Muscle of leg (tissue), 11 donors: ENCODE measurements around the gene BRME1. TPM values are rescaled to one million over a fixed set of nuclear protein-coding genes. Genes with fewer than 3 reads are reported as not detected.
"Not testable (repeated sequence)": the region's sequence is repeated elsewhere in the genome, so short reads cannot be mapped to it uniquely, and the experiment has no call there.

Experiments used
- DNase-seq: peaks from one replicate; pipeline ENCODE4 v3.0.0; 2013
- H3K27ac ChIP-seq: one replicate; pipeline ENCODE4 v1.5.1; 2013; ENCODE audit warnings: mild to moderate bottlenecking, low read length, control low read depth
- H3K27me3 ChIP-seq: one replicate; pipeline ENCODE4 v1.6.1; 2013; ENCODE audit warnings: low read length; ENCODE audit not compliant: control insufficient read depth, insufficient read depth
- H3K36me3 ChIP-seq: one replicate; pipeline ENCODE4 v1.6.1; 2013; ENCODE audit warnings: low read length; ENCODE audit not compliant: control insufficient read depth, insufficient read depth
- H3K4me1 ChIP-seq: one replicate; pipeline ENCODE4 v1.6.1; 2013; ENCODE audit warnings: low read length; ENCODE audit not compliant: control insufficient read depth, insufficient read depth
- H3K4me3 ChIP-seq: one replicate; pipeline ENCODE4 v1.5.1; 2013; ENCODE audit warnings: low read length, control low read depth
- H3K9me3 ChIP-seq: replicated peaks from 2 replicates; pipeline ENCODE4 v1.6.1; 2013; ENCODE audit warnings: low read depth, low read length; ENCODE audit not compliant: control insufficient read depth
- WGBS: methylation state at CpG from one replicate; pipeline ENCODE4 v1.1.5; 2013; ENCODE audit warnings: missing lambda C conversion rate; ENCODE audit not compliant: insufficient coverage; 5-methylcytosine and 5-hydroxymethylcytosine counted together
- polyA plus RNA-seq, 8 donors: library from polyadenylated mRNA; unstranded; fragments of 120-200 nt; gene quantifications; one replicate each; pipeline versions ENCODE4 v1.2.1 to v1.2.3, GENCODE V29; 2013; ENCODE audit warnings: inconsistent platforms in 1 of 8, low replicate concordance in 1 of 8; ENCODE audit not compliant: insufficient read length in 8 of 8, insufficient read depth in 1 of 8
- total RNA-seq: library from RNA; stranded (reverse); fragments of 120-200 nt; gene quantifications from one replicate; pipeline ENCODE4 v1.2.4, GENCODE V29; 2013

The BRME1 gene
- total and polyA plus RNA-seq, 9 donors: 2.1 to 6.1 (median 3.7) TPM

DNA sequence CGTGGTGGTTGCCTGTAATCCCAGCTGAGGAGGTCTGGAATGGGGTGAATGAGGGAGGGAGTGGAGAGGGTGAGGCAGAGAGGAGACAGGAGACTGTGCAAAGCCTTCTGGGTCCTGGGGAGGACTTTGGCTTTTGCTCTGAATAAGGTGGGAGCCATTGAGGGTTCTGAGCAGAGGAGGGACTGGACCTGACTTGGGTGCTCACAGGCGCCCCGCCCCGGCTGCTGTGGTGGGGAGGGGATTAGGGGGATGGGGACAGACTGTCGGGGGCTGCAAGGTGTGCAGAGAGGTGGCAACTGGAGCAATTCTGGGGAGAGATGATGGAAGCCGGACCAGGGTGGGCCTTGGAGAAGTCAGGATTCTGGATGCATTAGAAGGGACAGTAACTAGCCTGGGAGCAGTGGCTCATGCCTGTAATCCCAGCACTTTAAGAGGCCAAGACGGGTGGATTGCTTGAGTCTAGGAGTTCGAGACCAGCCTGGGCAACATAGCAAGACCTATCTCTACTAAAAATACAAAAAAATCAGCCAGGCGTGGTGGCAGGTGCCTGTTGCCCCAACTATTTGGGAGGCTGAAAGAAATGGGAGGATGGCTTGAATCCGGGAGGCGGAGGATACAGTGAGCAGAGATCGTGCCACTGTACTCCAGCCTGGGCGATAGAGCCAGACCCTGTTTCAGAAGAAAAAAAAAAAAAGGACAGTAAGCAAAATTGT is 45.1 kb downstream of the BRME1 start:
- H3K27ac ChIP-seq: peak overlapping the region; percentile 95
- no peaks in the 10 kb centered on the region for H3K9me3 ChIP-seq
- peaks cover 26% of the 10 kb centered on the region for H3K4me1 ChIP-seq
- no peaks in the 10 kb centered on the region for H3K36me3 ChIP-seq
- no peak overlapping the region for H3K4me3 ChIP-seq
- WGBS: 73% methylated on average over 9 of the region's 13 CpGs
- DNase-seq: peak; percentile 13
- H3K27me3 ChIP-seq: no peaks in the 10 kb centered on the region

DNA sequence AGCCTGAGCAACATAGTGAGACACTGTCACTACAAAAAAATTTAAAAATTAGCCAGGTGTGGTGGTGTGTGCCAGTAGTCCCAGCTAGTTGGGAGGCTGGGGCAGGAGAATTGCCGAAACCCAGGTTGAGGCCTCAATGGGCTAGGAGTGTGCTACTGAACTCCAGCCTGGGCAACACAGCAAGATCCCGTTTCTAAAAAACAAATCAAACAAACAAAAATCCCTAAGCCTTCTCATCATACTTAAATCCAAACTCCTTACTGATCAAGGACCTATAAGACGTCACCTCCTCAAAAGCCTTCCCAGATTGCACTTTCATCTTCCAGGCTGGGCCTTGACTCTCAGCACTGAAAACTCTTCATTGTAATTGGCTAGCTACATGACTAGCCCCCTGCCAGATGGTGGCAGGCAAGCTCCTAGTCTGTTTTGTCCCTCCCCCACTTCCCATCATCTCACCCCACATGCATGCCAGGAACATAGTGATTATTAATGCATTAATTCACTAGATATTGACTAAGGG is 46.5 kb downstream of the BRME1 start:
- H3K4me3 ChIP-seq: no peak overlapping the region
- DNase-seq: peak; percentile 25
- no peaks in the 10 kb centered on the region for H3K9me3 ChIP-seq
- H3K27me3 ChIP-seq: no peaks in the 10 kb centered on the region
- no peak overlapping the region for H3K27ac ChIP-seq
- 100% methylated on average over 3 of the region's 3 CpGs for WGBS
- peaks cover 22% of the 10 kb centered on the region for H3K4me1 ChIP-seq
- H3K36me3 ChIP-seq: no peaks in the 10 kb centered on the region

DNA sequence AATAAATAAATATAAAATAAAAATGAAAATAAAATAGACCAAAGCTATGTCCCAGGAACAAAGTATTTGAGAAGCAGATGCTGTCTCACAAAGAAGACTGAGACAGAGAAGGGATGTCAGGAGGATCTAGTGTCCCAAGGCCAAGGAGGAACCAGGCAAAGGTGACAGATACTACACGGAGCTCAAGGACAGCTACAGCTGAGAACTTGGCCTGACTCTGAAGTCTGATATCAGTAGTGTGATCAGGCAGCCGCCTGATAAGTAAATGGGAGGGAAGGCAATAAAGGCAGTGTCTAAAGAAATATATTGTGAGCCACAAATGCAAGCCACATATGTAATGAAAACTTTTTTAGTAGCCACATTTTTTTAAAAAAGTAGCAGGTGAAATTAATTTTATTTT is 49.4 kb downstream of the BRME1 start:
- Histone ChIP-seq H3K27me3 (no peaks in the 10 kb centered on the region), H3K27ac (no peak overlapping the region), H3K9me3 (no peaks in the 10 kb centered on the region), H3K4me1 (peaks cover 15% of the 10 kb centered on the region), H3K36me3 (no peaks in the 10 kb centered on the region), H3K4me3 (no peak overlapping the region)
- WGBS: 64% methylated on average over 2 of the region's 2 CpGs
- DNase-seq: no peak

DNA sequence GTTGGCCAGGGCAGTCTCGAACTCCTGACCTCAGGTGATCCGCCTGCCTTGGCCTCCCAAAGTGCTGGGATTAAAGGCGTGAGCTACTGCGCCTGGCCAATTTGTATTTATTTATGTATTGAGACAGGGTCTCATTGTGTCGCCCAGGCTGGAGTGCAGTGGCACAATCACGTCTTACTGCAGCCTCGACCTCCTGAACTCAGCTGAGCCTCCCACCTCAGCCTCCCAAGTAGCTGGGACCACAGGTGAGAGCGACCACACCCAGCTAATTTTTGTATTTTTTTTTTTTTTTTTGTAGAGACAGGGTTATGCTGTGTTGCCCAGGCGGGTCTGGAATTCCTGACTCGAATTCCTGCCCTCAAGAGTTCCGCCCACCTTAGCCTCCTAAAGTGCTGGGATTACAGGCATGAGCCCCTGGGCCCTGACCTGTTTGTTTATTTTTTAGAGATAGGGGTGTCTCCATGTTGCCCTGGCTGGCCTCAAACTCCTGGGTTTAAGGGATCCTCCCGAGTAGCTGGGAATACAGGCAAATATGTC is 53.7 kb downstream of the BRME1 start:
- H3K4me3 ChIP-seq, H3K36me3 ChIP-seq, H3K9me3 ChIP-seq, DNase-seq, H3K27me3 ChIP-seq: not testable (repeated sequence)
- H3K4me1 ChIP-seq: peaks cover 44% of the 10 kb centered on the region
- H3K27ac ChIP-seq: peak overlapping the region; percentile 97
- 93% methylated on average over 7 of the region's 12 CpGs for WGBS

DNA sequence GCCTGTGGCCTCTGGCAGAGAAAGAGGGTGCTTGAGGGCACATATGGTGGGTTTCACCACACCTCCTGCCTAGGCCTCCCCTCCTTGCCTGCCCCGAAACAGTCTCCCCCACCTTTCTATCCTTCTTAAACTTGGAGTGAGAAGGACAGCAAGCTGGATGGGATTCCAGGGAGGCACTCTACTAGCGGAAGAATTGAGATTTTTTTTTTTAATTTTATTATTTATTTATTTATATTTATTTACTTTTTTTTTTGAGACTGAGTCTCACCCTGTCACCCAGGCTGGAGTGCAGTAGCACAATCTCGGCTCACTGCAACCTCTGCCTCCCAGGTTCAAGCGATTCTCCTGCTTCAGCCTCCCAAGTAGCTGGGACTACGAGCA is 54.2 kb downstream of the BRME1 start:
- not testable (repeated sequence) for H3K9me3 ChIP-seq, H3K27me3 ChIP-seq, DNase-seq, H3K4me3 ChIP-seq, H3K36me3 ChIP-seq
- H3K4me1 ChIP-seq: peaks cover 50% of the 10 kb centered on the region
- WGBS: no CpG with 5 or more reads among the region's 5 CpGs
- H3K27ac ChIP-seq: peak overlapping the region; percentile 97

DNA sequence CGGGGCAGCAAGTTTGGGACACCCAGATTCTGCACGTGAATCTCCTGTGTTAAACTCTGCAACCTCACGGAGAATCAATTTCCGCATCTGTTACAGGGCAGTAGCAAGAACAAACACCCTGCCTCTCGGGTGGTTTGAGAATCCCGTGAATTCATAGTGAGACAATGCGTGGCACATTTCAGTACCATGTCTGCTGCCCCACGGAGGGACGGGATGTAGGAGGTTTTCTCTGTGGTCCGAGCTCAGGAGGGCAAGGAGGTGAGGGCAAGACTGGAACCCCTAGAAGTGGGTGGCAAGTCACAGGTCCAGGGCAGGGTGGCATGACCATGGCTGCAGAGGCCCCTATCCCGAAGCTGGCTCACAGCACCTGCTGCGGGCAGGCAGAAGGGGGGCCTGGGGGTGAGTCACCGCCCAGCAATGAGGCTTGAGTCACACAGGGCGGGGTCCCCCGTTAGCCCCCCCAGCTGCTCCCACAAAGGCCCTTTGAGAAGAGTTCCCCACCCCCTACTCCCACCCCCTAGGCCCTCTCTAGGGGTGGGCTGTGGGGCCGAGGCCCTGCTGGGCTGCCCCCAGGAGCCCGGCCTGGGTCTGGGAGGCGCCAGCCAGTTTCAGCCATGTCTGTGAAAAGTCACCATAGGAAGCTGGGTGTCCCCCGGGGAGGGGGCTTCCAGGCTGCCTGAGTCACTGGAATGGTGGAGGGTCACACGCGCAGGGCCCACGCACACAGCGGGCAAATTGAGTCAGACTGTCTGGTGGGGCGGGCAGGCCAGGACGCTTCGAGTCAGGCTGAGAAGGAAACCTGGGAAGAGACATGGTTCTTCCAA is 54.8 kb downstream of the BRME1 start:
- Histone ChIP-seq H3K27ac (peak overlapping the region; percentile 97), H3K4me3 (peak overlapping the region; percentile 27), H3K9me3 (no peaks in the 10 kb centered on the region), H3K4me1 (peaks cover 56% of the 10 kb centered on the region), H3K27me3 (no peaks in the 10 kb centered on the region), H3K36me3 (no peaks in the 10 kb centered on the region)
- 41% methylated on average over 21 of the region's 26 CpGs for WGBS
- peak; percentile 94 for DNase-seq

DNA sequence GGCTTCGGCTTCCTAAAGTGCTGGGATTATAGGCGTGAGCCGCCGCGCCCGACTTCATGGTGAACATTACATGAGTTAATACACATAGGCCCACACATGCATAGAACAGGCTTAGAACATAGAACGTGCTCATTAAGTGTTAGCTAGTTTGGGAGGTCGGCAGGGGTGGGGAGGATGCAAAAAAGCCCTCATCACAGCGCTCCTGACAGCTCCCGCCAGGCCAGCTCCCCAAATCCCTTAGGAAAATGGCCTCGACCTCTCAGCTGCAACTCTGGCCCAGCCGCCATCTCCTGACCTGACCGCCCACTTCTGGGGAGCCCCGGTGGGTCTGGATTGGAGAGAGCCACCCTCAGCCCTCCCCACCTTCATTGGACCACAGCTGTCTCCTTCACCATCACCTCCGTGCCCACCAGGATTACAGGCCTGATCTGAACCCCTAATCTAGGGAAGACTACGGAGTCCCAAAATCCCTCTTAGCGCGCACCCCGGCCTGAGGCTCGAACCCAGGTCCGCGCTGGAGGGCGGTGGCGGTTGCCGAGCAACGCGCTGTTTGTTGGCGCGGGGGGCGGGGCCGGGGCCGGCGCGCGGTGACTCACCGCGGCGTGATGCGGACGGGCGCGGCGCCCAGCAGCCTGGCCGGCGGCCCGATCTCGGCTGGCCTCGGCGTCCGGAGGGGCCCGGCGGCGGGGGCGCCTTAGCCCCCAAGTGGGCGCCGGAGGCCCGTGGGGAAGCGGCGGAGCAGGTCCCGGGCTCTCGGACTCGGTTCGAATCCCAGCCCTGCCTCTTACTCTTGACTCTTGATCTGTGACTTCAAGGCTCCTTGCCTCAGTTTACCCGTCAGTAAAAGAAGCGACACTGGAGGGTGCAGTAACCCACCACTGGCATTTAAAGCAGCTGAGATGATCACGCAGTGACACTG is 55.7 kb downstream of the BRME1 start:
- H3K27ac ChIP-seq: peak overlapping the region; percentile 97
- H3K36me3 ChIP-seq: no peaks in the 10 kb centered on the region
- 2% methylated on average over 52 of the region's 66 CpGs for WGBS
- H3K4me3 ChIP-seq: peak overlapping the region; percentile 27
- no peaks in the 10 kb centered on the region for H3K9me3 ChIP-seq
- peak; percentile 92 for DNase-seq
- H3K27me3 ChIP-seq: no peaks in the 10 kb centered on the region
- H3K4me1 ChIP-seq: peaks cover 57% of the 10 kb centered on the region

DNA sequence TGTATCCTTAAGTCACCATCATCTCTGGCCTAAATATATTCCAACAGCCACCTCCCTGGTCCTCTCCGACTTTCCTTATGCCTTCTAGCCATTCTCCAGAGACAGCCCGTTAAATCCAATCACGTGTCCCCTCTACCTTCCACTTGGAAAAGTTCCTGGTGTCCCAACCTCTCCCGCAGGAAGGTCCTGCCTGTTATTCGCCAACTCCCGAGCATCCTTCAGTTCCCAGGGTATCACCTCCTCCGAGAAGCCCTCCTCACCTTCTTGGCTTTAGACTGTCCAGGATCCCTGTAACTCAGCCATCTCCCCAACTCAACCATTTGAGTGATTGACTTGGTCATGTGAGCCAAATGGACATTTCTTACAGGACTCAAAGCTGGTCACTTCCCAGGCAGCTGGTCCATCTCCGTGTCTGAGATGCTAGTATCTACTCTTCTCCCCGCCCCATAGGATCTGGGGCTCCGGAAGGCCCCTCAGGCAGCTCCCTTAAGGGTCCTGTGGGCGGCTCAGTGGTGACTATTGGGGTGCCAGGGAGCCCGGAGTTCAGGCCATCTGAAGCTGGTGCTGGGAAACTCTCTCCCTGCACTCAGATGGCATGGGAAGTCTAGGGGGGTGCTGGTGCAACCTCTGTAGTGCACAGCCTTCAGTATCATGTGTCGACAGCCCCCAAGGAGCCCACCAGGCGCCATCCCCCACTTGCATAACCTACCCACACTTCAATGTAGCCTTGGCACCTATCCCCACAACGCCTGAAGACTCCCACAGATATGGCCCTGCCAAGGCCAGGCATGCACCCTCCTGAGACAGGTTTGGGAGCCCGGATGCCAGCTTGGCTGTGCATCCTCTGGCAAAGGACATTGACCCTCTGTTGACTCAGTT is 56.9 kb downstream of the BRME1 start:
- H3K9me3 ChIP-seq: no peaks in the 10 kb centered on the region
- no peaks in the 10 kb centered on the region for H3K36me3 ChIP-seq
- 51% methylated on average over 13 of the region's 16 CpGs for WGBS
- no peaks in the 10 kb centered on the region for H3K27me3 ChIP-seq
- no peak overlapping the region for H3K4me3 ChIP-seq
- peak; percentile 62 for DNase-seq
- peaks cover 62% of the 10 kb centered on the region for H3K4me1 ChIP-seq
- peak overlapping the region; percentile 95 for H3K27ac ChIP-seq

DNA sequence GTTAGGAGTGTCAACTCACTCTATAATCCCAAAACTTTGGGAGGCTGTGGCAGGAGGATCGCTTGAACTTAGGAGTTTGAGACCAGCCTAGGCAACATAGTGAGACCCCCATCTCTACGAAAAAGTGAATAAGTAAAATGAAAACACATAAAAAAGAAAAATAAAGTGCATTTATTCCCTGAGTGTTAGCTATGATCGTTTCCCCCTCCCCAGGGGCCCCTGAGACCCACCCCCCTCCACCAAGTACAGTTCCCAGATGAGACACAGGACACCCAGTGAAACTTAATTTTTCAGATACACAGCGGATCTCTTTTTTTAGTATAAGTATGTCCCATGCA is 57.6 kb downstream of the BRME1 start:
- DNase-seq: no peak
- peak overlapping the region; percentile 95 for H3K27ac ChIP-seq
- H3K27me3 ChIP-seq: no peaks in the 10 kb centered on the region
- no CpG with 5 or more reads among the region's 4 CpGs for WGBS
- H3K36me3 ChIP-seq: no peaks in the 10 kb centered on the region
- no peaks in the 10 kb centered on the region for H3K9me3 ChIP-seq
- H3K4me3 ChIP-seq: no peak overlapping the region
- H3K4me1 ChIP-seq: peaks cover 69% of the 10 kb centered on the region
